ENCODE data around the gene PKP4. TPM values are rescaled to one million over a fixed set of nuclear protein-coding genes. Genes with fewer than 3 reads are reported as not detected.

Gene PKP4
- total RNA-seq, 1 experiment from 2014 or later, result 55.2 TPM

GRCh38 chr2:158493458-158493857, 36.7 kb downstream of the PKP4 start (continued):
- no peak for TF ChIP-seq ZNF274 (IDR thresholded peaks at IDR 0.05; ENCODE audit: low read depth, low read length)

- ChIA-PET POLR2A (no interaction called here), CTCF (no interaction called here), RAD21 (ENCODE audit: low non-redundant PET in 1 of 2, low total read pairs in 2 of 2, uncharacterized antibody in 2 of 2, unreplicated experiment in 2 of 2) (no interaction called here)
- no peak overlapping the region for H3K27ac ChIP-seq (ENCODE audit: low read depth, low read length)
- intact Hi-C loops (cut with micrococcal nuclease), result no loop called here
- H3K9ac ChIP-seq (ENCODE audit: low read length), result no peak overlapping the region
- TF ChIP-seq, protein P1, sequence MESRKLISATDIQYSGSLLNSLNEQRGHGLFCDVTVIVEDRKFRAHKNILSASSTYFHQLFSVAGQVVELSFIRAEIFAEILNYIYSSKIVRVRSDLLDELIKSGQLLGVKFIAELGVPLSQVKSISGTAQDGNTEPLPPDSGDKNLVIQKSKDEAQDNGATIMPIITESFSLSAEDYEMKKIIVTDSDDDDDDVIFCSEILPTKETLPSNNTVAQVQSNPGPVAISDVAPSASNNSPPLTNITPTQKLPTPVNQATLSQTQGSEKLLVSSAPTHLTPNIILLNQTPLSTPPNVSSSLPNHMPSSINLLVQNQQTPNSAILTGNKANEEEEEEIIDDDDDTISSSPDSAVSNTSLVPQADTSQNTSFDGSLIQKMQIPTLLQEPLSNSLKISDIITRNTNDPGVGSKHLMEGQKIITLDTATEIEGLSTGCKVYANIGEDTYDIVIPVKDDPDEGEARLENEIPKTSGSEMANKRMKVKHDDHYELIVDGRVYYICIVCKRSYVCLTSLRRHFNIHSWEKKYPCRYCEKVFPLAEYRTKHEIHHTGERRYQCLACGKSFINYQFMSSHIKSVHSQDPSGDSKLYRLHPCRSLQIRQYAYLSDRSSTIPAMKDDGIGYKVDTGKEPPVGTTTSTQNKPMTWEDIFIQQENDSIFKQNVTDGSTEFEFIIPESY (IDR thresholded peaks at IDR 0.05; ENCODE audit: extremely low read depth, insufficient replicate concordance, low read length), result no peak
- TF ChIP-seq, protein P2, sequence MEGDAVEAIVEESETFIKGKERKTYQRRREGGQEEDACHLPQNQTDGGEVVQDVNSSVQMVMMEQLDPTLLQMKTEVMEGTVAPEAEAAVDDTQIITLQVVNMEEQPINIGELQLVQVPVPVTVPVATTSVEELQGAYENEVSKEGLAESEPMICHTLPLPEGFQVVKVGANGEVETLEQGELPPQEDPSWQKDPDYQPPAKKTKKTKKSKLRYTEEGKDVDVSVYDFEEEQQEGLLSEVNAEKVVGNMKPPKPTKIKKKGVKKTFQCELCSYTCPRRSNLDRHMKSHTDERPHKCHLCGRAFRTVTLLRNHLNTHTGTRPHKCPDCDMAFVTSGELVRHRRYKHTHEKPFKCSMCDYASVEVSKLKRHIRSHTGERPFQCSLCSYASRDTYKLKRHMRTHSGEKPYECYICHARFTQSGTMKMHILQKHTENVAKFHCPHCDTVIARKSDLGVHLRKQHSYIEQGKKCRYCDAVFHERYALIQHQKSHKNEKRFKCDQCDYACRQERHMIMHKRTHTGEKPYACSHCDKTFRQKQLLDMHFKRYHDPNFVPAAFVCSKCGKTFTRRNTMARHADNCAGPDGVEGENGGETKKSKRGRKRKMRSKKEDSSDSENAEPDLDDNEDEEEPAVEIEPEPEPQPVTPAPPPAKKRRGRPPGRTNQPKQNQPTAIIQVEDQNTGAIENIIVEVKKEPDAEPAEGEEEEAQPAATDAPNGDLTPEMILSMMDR (IDR thresholded peaks at IDR 0.05 in 2 of 3, conservative IDR thresholded peaks at IDR 0.05 in 1 of 3; ENCODE audit: borderline replicate concordance in 1 of 3, insufficient read depth in 1 of 3, low read depth in 2 of 3, low read length in 2 of 3), result no peak
- TF ChIP-seq EZH2 (IDR thresholded peaks at IDR 0.05), result no peak
- no peak for TF ChIP-seq POLR2A (IDR thresholded peaks at IDR 0.05; ENCODE audit: borderline replicate concordance, extremely low read depth, insufficient read depth, insufficient read length)
- no peak for TF ChIP-seq SRF (IDR thresholded peaks at IDR 0.05; ENCODE audit: low read depth)
- no peak for TF ChIP-seq POLR2AphosphoS5 (IDR thresholded peaks at IDR 0.05; ENCODE audit: low read depth, low read length)
- TF ChIP-seq YY1 (IDR thresholded peaks at IDR 0.05; ENCODE audit: extremely low read depth, insufficient replicate concordance, low read depth, low read length), result no peak
- TF ChIP-seq, protein P3, sequence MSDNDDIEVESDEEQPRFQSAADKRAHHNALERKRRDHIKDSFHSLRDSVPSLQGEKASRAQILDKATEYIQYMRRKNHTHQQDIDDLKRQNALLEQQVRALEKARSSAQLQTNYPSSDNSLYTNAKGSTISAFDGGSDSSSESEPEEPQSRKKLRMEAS (IDR thresholded peaks at IDR 0.05), result no peak
- TF ChIP-seq SIN3A (IDR thresholded peaks at IDR 0.05; ENCODE audit: low read depth), result no peak
- no peak for TF ChIP-seq ZNF274 (IDR thresholded peaks at IDR 0.05; ENCODE audit: low read depth, low read length)
- no peak for TF ChIP-seq TCF7L2 (IDR thresholded peaks at IDR 0.05; ENCODE audit: borderline replicate concordance, extremely low read depth, insufficient read depth, insufficient read length)
- TF ChIP-seq EGR1 (IDR thresholded peaks at IDR 0.05; ENCODE audit: low read depth), result no peak
- TF ChIP-seq SP1 (IDR thresholded peaks at IDR 0.05; ENCODE audit: low read depth), result no peak
- no peak for TF ChIP-seq CBX3 (IDR thresholded peaks at IDR 0.05; ENCODE audit: low read depth)
- TF ChIP-seq ELF1 (IDR thresholded peaks at IDR 0.05; ENCODE audit: borderline replicate concordance, low read depth), result no peak
- TF ChIP-seq JUND (IDR thresholded peaks at IDR 0.05), result no peak
- no peak for TF ChIP-seq ZFX (IDR thresholded peaks at IDR 0.05)
- no peak overlapping the region for H3K4me3 ChIP-seq (replicated peaks in 1 of 2; ENCODE audit: low read depth in 1 of 2, low read length in 2 of 2)
- H3K4me2 ChIP-seq (ENCODE audit: low read length), result no peak overlapping the region
- no peaks in the 10 kb centered on the region for H4K20me1 ChIP-seq (ENCODE audit: insufficient read depth)
- no peaks in the 10 kb centered on the region; a peak in 1 of 4 replicates for H3K4me1 ChIP-seq (ENCODE audit: control insufficient read depth in 1 of 2, insufficient read depth in 2 of 2, low read length in 2 of 2)
- no peak for ATAC-seq
- H3K9me3 ChIP-seq (ENCODE audit: control insufficient read depth in 1 of 2, insufficient read depth in 1 of 2, low read depth in 1 of 2, low read length in 2 of 2), result no peaks in the 10 kb centered on the region
- H3K36me3 ChIP-seq (ENCODE audit: control insufficient read depth in 1 of 2, insufficient read depth in 2 of 2, low read length in 2 of 2), result no peaks in the 10 kb centered on the region
- no TSS peak for BruUV-seq (replicated peaks)
- peaks cover 84% of the 10 kb centered on the region for H3K79me2 ChIP-seq (ENCODE audit: insufficient read depth, low read length)
- DNase-seq (ENCODE audit: low read depth, low spot score), result no peak
- H3K27me3 ChIP-seq (ENCODE audit: insufficient read depth, low read length), result no peaks in the 10 kb centered on the region
- H2AFZ ChIP-seq (ENCODE audit: low read depth, low read length, poor library complexity, severe bottlenecking), result no peak overlapping the region
- H3K9me2 ChIP-seq (ENCODE audit: insufficient read depth), result no peaks in the 10 kb centered on the region
These were observed 38.4 kb downstream of the PKP4 start for GRCh38 chr2:158495175-158495574.

Data from HCT116 (cell line).